Measurements from ENCODE around the gene PALD1. TPM values are rescaled to one million over a fixed set of nuclear protein-coding genes. Genes with fewer than 3 reads are reported as not detected.

The PALD1 gene
- polyA plus RNA-seq, 3 donors, result 0.04 to 0.11 TPM; not detected in 1

- TF ChIP-seq CTCF (IDR thresholded peaks at IDR 0.05), result peak; percentile 27
- no peak overlapping the region for H2AFZ ChIP-seq (ENCODE audit: insufficient read depth, low read depth, low read length, poor library complexity, severe bottlenecking)
- Mint-ChIP-seq H3K9me3 (peaks cover 0 to 4% (median 3%) of the 10 kb centered on the region in 7 donors), H3K36me3 (no peaks in the 10 kb centered on the region), H3K4me3 (no peak overlapping the region), H3K4me1 (peaks cover 10% of the 10 kb centered on the region), H3K27ac (no peak overlapping the region), H3K27me3 (ENCODE audit: low read depth in 3 of 3) (peaks cover 0 to 1% (median 0%) of the 10 kb centered on the region in 3 donors)
- no peaks in the 10 kb centered on the region for H3K79me2 ChIP-seq (ENCODE audit: insufficient read depth, low read length)
- H3K9me3 ChIP-seq (replicated peaks in 1 of 2; ENCODE audit: control insufficient read depth in 1 of 2, insufficient read depth in 1 of 2, low read length in 2 of 2), result peaks cover 0 to 3% of the 10 kb centered on the region in 2 donors
- no peaks in the 10 kb centered on the region for H3K27me3 ChIP-seq (ENCODE audit: control insufficient read depth in 2 of 2, insufficient read depth in 2 of 2, low read length in 2 of 2)
- H4K20me1 ChIP-seq (ENCODE audit: insufficient read depth, low read length), result no peaks in the 10 kb centered on the region
- H3K4me3 ChIP-seq (replicated peaks in 1 of 3; ENCODE audit: low read depth in 2 of 3, low read length in 3 of 3), result no peak overlapping the region
- no peaks in the 10 kb centered on the region for H3K36me3 ChIP-seq (replicated peaks in 1 of 2; ENCODE audit: control insufficient read depth in 1 of 2, insufficient read depth in 2 of 2, low read length in 2 of 2)
- H3K4me1 ChIP-seq (ENCODE audit: control insufficient read depth in 1 of 2, insufficient read depth in 2 of 2, low read length in 2 of 2), result peaks cover 0 to 9% of the 10 kb centered on the region in 2 donors
- no peak overlapping the region for H3K27ac ChIP-seq (ENCODE audit: low read depth in 1 of 2, low read length in 2 of 2)
- no peak overlapping the region for H3K4me2 ChIP-seq (replicated peaks; ENCODE audit: extremely low read depth, low read length, poor library complexity, severe bottlenecking)
- no peak for DNase-seq
- intact Hi-C loops (cut with micrococcal nuclease), result no loop called here
- WGBS (ENCODE audit: insufficient coverage), result 100% methylated on average over 2 of the region's 15 CpGs
- H3K9ac ChIP-seq (ENCODE audit: insufficient read depth, low read length, poor library complexity, severe bottlenecking), result no peak overlapping the region
Observed at GRCh38 chr10:70537398-70538194, 59.0 kb downstream of the PALD1 start.

DNA sequence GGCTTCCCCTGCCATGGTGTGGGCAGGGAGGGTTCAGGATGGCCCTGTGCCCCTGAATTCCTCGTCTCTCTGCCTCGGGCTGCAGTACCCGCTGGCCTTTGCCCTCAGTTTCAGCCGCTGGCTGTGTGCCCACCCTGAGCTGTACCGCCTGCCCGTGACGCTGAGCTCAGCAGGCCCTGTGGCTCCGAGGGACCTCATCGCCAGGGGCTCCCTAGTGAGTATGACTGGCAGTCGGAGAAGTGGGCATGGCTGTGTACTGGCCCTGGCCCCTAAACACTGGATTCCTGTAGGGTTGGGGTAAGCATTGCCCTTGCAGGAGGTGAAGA, 59.6 kb downstream of the PALD1 start:
- Histone ChIP-seq H3K27ac (ENCODE audit: low read depth in 1 of 2, low read length in 2 of 2) (no peak overlapping the region), H3K9ac (ENCODE audit: insufficient read depth, low read length, poor library complexity, severe bottlenecking) (no peak overlapping the region), H3K36me3 (replicated peaks in 1 of 2; ENCODE audit: control insufficient read depth in 1 of 2, insufficient read depth in 2 of 2, low read length in 2 of 2) (no peaks in the 10 kb centered on the region), H3K9me3 (replicated peaks in 1 of 2; ENCODE audit: control insufficient read depth in 1 of 2, insufficient read depth in 1 of 2, low read length in 2 of 2) (peaks cover 0 to 3% of the 10 kb centered on the region in 2 donors), H4K20me1 (ENCODE audit: insufficient read depth, low read length) (no peaks in the 10 kb centered on the region), H2AFZ (ENCODE audit: insufficient read depth, low read depth, low read length, poor library complexity, severe bottlenecking) (no peak overlapping the region), H3K27me3 (ENCODE audit: control insufficient read depth in 2 of 2, insufficient read depth in 2 of 2, low read length in 2 of 2) (no peaks in the 10 kb centered on the region), H3K4me2 (replicated peaks; ENCODE audit: extremely low read depth, low read length, poor library complexity, severe bottlenecking) (no peak overlapping the region), H3K79me2 (ENCODE audit: insufficient read depth, low read length) (no peaks in the 10 kb centered on the region), H3K4me3 (replicated peaks in 1 of 3; ENCODE audit: low read depth in 2 of 3, low read length in 3 of 3) (no peak overlapping the region), H3K4me1 (ENCODE audit: control insufficient read depth in 1 of 2, insufficient read depth in 2 of 2, low read length in 2 of 2) (peaks cover 0 to 9% of the 10 kb centered on the region in 2 donors)
- Mint-ChIP-seq H3K9me3 (peaks cover 0 to 4% (median 3%) of the 10 kb centered on the region in 7 donors), H3K4me3 (no peak overlapping the region), H3K4me1 (peaks cover 10% of the 10 kb centered on the region), H3K27ac (no peak overlapping the region), H3K27me3 (ENCODE audit: low read depth in 3 of 3) (peaks cover 0 to 1% (median 0%) of the 10 kb centered on the region in 3 donors), H3K36me3 (no peaks in the 10 kb centered on the region)
- no peak for DNase-seq
- WGBS (ENCODE audit: insufficient coverage), result 92% methylated on average over 10 of the region's 10 CpGs
- TF ChIP-seq CTCF (IDR thresholded peaks at IDR 0.05), result no peak
- intact Hi-C loops (cut with micrococcal nuclease), result no loop called here
